HCT116 (cell line): Measurements from ENCODE around the gene AP1G1. TPM values are rescaled to one million over a fixed set of nuclear protein-coding genes. Genes with fewer than 3 reads are reported as not detected.
"Not testable (repeated sequence)": the region's sequence is repeated elsewhere in the genome, so short reads cannot be mapped to it uniquely, and the experiment has no call there.

Experiments
- ATAC-seq: fragments of 200-7000 bp; cut with Tn5 transposase; 2 replicates; pipeline ENCODE4 v1.9.1; 2020; ENCODE audit warnings: mild to moderate bottlenecking, moderate library complexity
- BruUV-seq: library from RNA; stranded (reverse); fragments of 400-500 nt; replicated peaks from 2 replicates; lab custom pipeline; 2021; lab: Mats Ljungman, UMichigan
- CTCF ChIA-PET: fragments of 300-600 bp; sonication (Branson Sonifier 250); formaldehyde crosslinking; loops from one replicate; lab custom pipeline; 2021; ENCODE audit warnings: antibody characterized with exemption; lab: Charles Lee
- POLR2A ChIA-PET: fragments of 300-600, 350-600 bp; sonication (Branson Sonifier 250); formaldehyde crosslinking; loops from one replicate; lab custom pipeline; 2021; ENCODE audit warnings: antibody characterized with exemption; lab: Charles Lee
- RAD21 ChIA-PET, 2 experiments: fragments of 300-600 bp; sonication (Branson Sonifier 250); formaldehyde crosslinking; loops; one replicate each; lab custom pipeline; 2023; ENCODE audit warnings: low total read pairs in 2 of 2; ENCODE audit not compliant: uncharacterized antibody in 2 of 2, unreplicated experiment in 2 of 2, low non-redundant PET in 1 of 2; lab: Charles Lee
- DNase-seq: peaks from one replicate; pipeline ENCODE4 v3.0.0-alpha.2; 2010; ENCODE audit warnings: low read depth, low spot score
- H2AFZ ChIP-seq: fragments of 200-600 bp; shearing (Covaris generic), sonication (generic); 2 replicates; pipeline ENCODE4 v1.6.1; 2017; ENCODE audit warnings: low read depth, mixed run types, mixed read lengths, antibody characterized with exemption, low read length; ENCODE audit not compliant: poor library complexity, severe bottlenecking
- H3K27ac ChIP-seq: 2 replicates; pipeline ENCODE4 v1.5.1; 2012; ENCODE audit warnings: low read depth, low read length
- H3K27me3 ChIP-seq: fragments of 200-600 bp; sonication (generic); 2 replicates; pipeline ENCODE4 v1.6.1; 2016; ENCODE audit warnings: mixed run types, low read length, mixed read lengths; ENCODE audit not compliant: insufficient read depth
- H3K36me3 ChIP-seq, 2 experiments: fragments of 200-500 bp in 1 of 2; fragments of 200-600 bp in 1 of 2; sonication (Bioruptor generic) in 1 of 2; sonication (generic) in 1 of 2; 2 replicates each; pipeline versions ENCODE4 v1.5.1 to v1.6.1; 2014 to 2016; ENCODE audit warnings: low read length in 2 of 2, inconsistent platforms in 1 of 2, mixed read lengths in 1 of 2, mixed run types in 1 of 2; ENCODE audit not compliant: insufficient read depth in 2 of 2, control insufficient read depth in 1 of 2
- H3K4me1 ChIP-seq, 2 experiments: fragments of 200-600 bp in 1 of 2; sonication (generic) in 1 of 2; 2 replicates each; pipeline versions ENCODE4 v1.5.1 to v1.6.1; 2012 to 2017; ENCODE audit warnings: low read length in 2 of 2, inconsistent platforms in 1 of 2, mild to moderate bottlenecking in 1 of 2, mixed read lengths in 1 of 2, mixed run types in 1 of 2, moderate library complexity in 1 of 2; ENCODE audit not compliant: insufficient read depth in 2 of 2, control insufficient read depth in 1 of 2
- H3K4me2 ChIP-seq: fragments of 200-600 bp; sonication (generic); 2 replicates; pipeline ENCODE4 v1.6.1; 2017; ENCODE audit warnings: mixed run types, low read length, mixed read lengths
- H3K4me3 ChIP-seq, 2 experiments: fragments of 200-600 bp in 1 of 2; sonication (generic) in 1 of 2; replicated peaks in 1 of 2; 2 replicates each; pipeline ENCODE4 v1.5.1; 2011 to 2016; ENCODE audit warnings: low read length in 2 of 2, control low read depth in 1 of 2, low read depth in 1 of 2, mild to moderate bottlenecking in 1 of 2, mixed read lengths in 1 of 2, mixed run types in 1 of 2
- H3K79me2 ChIP-seq: fragments of 200-600 bp; sonication (generic); 2 replicates; pipeline ENCODE4 v1.6.1; 2017; ENCODE audit warnings: mild to moderate bottlenecking, mixed run types, low read length, moderate library complexity, mixed read lengths; ENCODE audit not compliant: insufficient read depth
- H3K9ac ChIP-seq: fragments of 200-600 bp; sonication (generic); 2 replicates; pipeline ENCODE4 v1.6.1; 2016; ENCODE audit warnings: low read length, mixed read lengths
- H3K9me2 ChIP-seq: fragments of 200-600 bp; sonication (generic), shearing (Covaris generic); 2 replicates; pipeline ENCODE4 v1.6.1; 2017; ENCODE audit warnings: mixed run types, mild to moderate bottlenecking, moderate library complexity; ENCODE audit not compliant: insufficient read depth
- H3K9me3 ChIP-seq, 2 experiments: fragments of 200-500 bp in 1 of 2; fragments of 200-600 bp in 1 of 2; sonication (Bioruptor generic) in 1 of 2; sonication (generic) in 1 of 2; 2 replicates each; pipeline ENCODE4 v1.6.1; 2014 to 2017; ENCODE audit warnings: low read length in 2 of 2, mixed read lengths in 2 of 2, inconsistent platforms in 1 of 2, low read depth in 1 of 2, mild to moderate bottlenecking in 1 of 2, mixed run types in 1 of 2, moderate library complexity in 1 of 2; ENCODE audit not compliant: control insufficient read depth in 1 of 2, insufficient read depth in 1 of 2
- H4K20me1 ChIP-seq: fragments of 200-600 bp; sonication (generic), shearing (Covaris generic); 2 replicates; pipeline ENCODE4 v1.6.1; 2017; ENCODE audit warnings: mixed run types, mild to moderate bottlenecking, moderate library complexity; ENCODE audit not compliant: insufficient read depth
- CBX3 ChIP-seq: IDR thresholded peaks from 2 replicates; pipeline ENCODE4 v1.6.1; 2012; ENCODE audit warnings: low read depth
- JUND ChIP-seq: IDR thresholded peaks from 2 replicates; pipeline ENCODE4 v1.6.1; 2012
- POLR2A ChIP-seq: IDR thresholded peaks from 2 replicates; pipeline ENCODE4 v1.7.0; 2011; ENCODE audit warnings: borderline replicate concordance; ENCODE audit not compliant: insufficient read depth, insufficient read length; ENCODE audit errors: extremely low read depth
- SIN3A ChIP-seq: IDR thresholded peaks from 2 replicates; pipeline ENCODE4 v1.6.1; 2012; ENCODE audit warnings: low read depth
- TCF7L2 ChIP-seq: IDR thresholded peaks from 2 replicates; pipeline ENCODE4 v1.7.0; 2011; ENCODE audit warnings: borderline replicate concordance, inconsistent platforms; ENCODE audit not compliant: insufficient read depth, insufficient read length; ENCODE audit errors: extremely low read depth
- ZNF274 ChIP-seq: fragments of 200-500 bp; sonication (Bioruptor generic); IDR thresholded peaks from 2 replicates; pipeline ENCODE4 v1.6.1; 2014; ENCODE audit warnings: mild to moderate bottlenecking, low read depth, low read length, inconsistent platforms
- intact Hi-C: fragments of 100-400 bp; cut with micrococcal nuclease; formaldehyde crosslinking; loops from 2 replicates; pipeline ENCODE4 v1.10.0; 2022
- total RNA-seq: library from RNA; stranded (reverse); gene quantifications from one replicate; pipeline ENCODE4 v1.2.1, GENCODE V29; 2021; ENCODE audit not compliant: unreplicated experiment
- TF ChIP-seq, protein P1 (sequence below), 3 experiments: fragments of 200-600 bp in 1 of 3; sonication (generic) in 1 of 3; IDR thresholded peaks in 2 of 3; conservative IDR thresholded peaks in 1 of 3; 2 replicates each; pipeline ENCODE4 v1.5.1; 2012 to 2017; ENCODE audit warnings: low read depth in 2 of 3, low read length in 2 of 3, antibody characterized with exemption in 1 of 3, borderline replicate concordance in 1 of 3, control low read depth in 1 of 3, mild to moderate bottlenecking in 1 of 3, mixed read lengths in 1 of 3, mixed run types in 1 of 3, moderate library complexity in 1 of 3; ENCODE audit not compliant: insufficient read depth in 1 of 3
- TF ChIP-seq, protein P2 (sequence below): IDR thresholded peaks from 2 replicates; pipeline ENCODE4 v1.6.1; 2012; ENCODE audit warnings: low read depth
- TF ChIP-seq, protein P3 (sequence below): IDR thresholded peaks from 2 replicates; pipeline ENCODE4 v1.6.1; 2011; ENCODE audit warnings: mild to moderate bottlenecking, low read length, moderate library complexity; ENCODE audit not compliant: insufficient replicate concordance; ENCODE audit errors: extremely low read depth

The AP1G1 gene
- total RNA-seq, 1 experiment from 2014 or later, result 70.2 TPM

DNA sequence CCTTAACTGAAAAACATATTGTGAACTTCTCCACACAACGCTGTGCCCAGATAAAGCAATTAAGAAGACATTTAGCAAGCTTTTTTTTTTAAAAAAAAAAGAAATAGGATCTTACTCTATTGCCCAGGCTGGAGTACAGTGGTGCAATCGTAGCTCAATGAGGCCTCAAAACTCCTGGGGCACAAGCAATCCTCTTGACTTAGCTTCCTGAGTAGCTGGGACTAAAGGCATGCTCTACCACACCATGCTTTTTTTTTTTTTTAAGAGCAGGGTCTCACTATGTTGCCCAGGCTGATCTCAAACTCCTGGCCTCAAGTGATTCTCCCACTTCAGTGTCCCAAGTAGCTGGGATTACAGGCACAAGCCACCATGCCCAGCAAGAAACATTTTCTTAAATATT lies 20.1 kb downstream of the AP1G1 start (continued):
- TF ChIP-seq, protein P1, sequence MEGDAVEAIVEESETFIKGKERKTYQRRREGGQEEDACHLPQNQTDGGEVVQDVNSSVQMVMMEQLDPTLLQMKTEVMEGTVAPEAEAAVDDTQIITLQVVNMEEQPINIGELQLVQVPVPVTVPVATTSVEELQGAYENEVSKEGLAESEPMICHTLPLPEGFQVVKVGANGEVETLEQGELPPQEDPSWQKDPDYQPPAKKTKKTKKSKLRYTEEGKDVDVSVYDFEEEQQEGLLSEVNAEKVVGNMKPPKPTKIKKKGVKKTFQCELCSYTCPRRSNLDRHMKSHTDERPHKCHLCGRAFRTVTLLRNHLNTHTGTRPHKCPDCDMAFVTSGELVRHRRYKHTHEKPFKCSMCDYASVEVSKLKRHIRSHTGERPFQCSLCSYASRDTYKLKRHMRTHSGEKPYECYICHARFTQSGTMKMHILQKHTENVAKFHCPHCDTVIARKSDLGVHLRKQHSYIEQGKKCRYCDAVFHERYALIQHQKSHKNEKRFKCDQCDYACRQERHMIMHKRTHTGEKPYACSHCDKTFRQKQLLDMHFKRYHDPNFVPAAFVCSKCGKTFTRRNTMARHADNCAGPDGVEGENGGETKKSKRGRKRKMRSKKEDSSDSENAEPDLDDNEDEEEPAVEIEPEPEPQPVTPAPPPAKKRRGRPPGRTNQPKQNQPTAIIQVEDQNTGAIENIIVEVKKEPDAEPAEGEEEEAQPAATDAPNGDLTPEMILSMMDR (IDR thresholded peaks at IDR 0.05 in 2 of 3, conservative IDR thresholded peaks at IDR 0.05 in 1 of 3; ENCODE audit: borderline replicate concordance in 1 of 3, insufficient read depth in 1 of 3, low read depth in 2 of 3, low read length in 2 of 3), result no peak
- TF ChIP-seq TCF7L2 (no peak), SIN3A (no peak), POLR2A (no peak), CBX3 (no peak)

DNA sequence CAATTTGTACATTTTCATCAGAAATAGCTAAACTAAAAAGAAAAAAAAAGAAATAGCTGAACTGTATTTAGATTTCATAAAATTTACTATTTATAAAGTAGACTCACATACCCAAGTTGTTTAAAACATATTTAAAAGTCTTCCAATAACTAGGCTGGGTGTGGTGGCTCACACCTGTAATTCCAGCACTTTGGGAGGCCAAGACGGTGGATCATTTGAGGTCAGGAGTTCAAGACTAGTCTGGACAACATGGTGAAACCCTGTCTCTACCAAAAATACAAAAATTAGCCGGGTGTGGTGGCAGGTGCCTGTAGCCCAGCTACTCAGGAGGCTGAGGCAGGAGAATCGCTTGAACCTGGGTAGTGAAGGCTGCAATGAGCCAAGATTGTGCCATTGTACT lies 23.5 kb downstream of the AP1G1 start:
- H2AFZ ChIP-seq, H3K27ac ChIP-seq, BruUV-seq, CTCF ChIA-PET, H3K4me1 ChIP-seq, H3K9me2 ChIP-seq, DNase-seq, H3K9ac ChIP-seq, H4K20me1 ChIP-seq, H3K4me3 ChIP-seq, RAD21 ChIA-PET, ATAC-seq, H3K9me3 ChIP-seq, H3K4me2 ChIP-seq, H3K27me3 ChIP-seq, POLR2A ChIA-PET: not testable (repeated sequence)
- Histone ChIP-seq H3K36me3 (peaks cover 11 to 21% of the 10 kb centered on the region in 2 experiments), H3K79me2 (peaks cover 92% of the 10 kb centered on the region)
- intact Hi-C loops, result loop anchor here (10.0 kb wide), 1 partner anchor 180 kb away; no protein-coding TSS in a partner anchor

DNA sequence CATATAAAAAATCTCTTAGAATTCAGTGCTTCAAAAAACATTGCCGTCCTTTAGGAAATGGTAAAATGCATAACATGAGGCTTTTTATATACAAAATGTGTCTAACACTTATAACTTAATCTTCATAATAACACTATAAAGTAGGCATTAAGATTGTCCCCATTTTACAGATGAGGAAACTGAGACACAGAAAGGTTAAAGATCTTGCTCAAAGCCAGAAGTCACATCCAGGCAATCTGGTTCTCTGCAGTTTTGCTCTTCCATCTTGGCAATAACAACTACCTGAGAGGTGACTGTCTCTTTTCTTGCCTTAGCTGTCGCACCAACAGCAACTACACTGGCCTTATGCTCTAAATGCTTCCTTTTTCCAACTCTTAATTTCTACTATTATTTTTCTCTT lies 24.5 kb downstream of the AP1G1 start:
- no peak for DNase-seq
- Histone ChIP-seq H3K36me3 (peaks cover 10 to 17% of the 10 kb centered on the region in 2 experiments), H3K27ac (no peak overlapping the region), H3K9ac (no peak overlapping the region), H3K9me2 (no peaks in the 10 kb centered on the region), H3K4me3 (no peak overlapping the region), H4K20me1 (0 out of 2 replicates have a peak, but pooled peaks cover 7% of the 10 kb centered on the region), H3K4me1 (peaks cover 3 to 6% of the 10 kb centered on the region in 2 experiments; a peak in 2 of 4 replicates), H3K27me3 (no peaks in the 10 kb centered on the region), H3K4me2 (no peak overlapping the region), H2AFZ (no peak overlapping the region), H3K79me2 (peaks cover 91% of the 10 kb centered on the region), H3K9me3 (no peaks in the 10 kb centered on the region)
- intact Hi-C loops, result loop anchor here (10.0 kb wide), 1 partner anchor 181 kb away; no protein-coding TSS in a partner anchor
- RAD21 ChIA-PET, result no interaction called here
- POLR2A ChIA-PET, result no interaction called here
- ATAC-seq, result no peak
- CTCF ChIA-PET, result no interaction called here
- no TSS peak for BruUV-seq
- TF ChIP-seq, protein P2, sequence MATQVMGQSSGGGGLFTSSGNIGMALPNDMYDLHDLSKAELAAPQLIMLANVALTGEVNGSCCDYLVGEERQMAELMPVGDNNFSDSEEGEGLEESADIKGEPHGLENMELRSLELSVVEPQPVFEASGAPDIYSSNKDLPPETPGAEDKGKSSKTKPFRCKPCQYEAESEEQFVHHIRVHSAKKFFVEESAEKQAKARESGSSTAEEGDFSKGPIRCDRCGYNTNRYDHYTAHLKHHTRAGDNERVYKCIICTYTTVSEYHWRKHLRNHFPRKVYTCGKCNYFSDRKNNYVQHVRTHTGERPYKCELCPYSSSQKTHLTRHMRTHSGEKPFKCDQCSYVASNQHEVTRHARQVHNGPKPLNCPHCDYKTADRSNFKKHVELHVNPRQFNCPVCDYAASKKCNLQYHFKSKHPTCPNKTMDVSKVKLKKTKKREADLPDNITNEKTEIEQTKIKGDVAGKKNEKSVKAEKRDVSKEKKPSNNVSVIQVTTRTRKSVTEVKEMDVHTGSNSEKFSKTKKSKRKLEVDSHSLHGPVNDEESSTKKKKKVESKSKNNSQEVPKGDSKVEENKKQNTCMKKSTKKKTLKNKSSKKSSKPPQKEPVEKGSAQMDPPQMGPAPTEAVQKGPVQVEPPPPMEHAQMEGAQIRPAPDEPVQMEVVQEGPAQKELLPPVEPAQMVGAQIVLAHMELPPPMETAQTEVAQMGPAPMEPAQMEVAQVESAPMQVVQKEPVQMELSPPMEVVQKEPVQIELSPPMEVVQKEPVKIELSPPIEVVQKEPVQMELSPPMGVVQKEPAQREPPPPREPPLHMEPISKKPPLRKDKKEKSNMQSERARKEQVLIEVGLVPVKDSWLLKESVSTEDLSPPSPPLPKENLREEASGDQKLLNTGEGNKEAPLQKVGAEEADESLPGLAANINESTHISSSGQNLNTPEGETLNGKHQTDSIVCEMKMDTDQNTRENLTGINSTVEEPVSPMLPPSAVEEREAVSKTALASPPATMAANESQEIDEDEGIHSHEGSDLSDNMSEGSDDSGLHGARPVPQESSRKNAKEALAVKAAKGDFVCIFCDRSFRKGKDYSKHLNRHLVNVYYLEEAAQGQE, result no peak
- TF ChIP-seq SIN3A, result no peak
- no peak for TF ChIP-seq ZNF274
- TF ChIP-seq, protein P3, sequence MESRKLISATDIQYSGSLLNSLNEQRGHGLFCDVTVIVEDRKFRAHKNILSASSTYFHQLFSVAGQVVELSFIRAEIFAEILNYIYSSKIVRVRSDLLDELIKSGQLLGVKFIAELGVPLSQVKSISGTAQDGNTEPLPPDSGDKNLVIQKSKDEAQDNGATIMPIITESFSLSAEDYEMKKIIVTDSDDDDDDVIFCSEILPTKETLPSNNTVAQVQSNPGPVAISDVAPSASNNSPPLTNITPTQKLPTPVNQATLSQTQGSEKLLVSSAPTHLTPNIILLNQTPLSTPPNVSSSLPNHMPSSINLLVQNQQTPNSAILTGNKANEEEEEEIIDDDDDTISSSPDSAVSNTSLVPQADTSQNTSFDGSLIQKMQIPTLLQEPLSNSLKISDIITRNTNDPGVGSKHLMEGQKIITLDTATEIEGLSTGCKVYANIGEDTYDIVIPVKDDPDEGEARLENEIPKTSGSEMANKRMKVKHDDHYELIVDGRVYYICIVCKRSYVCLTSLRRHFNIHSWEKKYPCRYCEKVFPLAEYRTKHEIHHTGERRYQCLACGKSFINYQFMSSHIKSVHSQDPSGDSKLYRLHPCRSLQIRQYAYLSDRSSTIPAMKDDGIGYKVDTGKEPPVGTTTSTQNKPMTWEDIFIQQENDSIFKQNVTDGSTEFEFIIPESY, result no peak
- no peak for TF ChIP-seq POLR2A
- no peak for TF ChIP-seq JUND
